Mucosa of stomach (tissue), 1 donor: Measurements from ENCODE around the gene MED16.
"Not testable (repeated sequence)": the region's sequence is repeated elsewhere in the genome, so short reads cannot be mapped to it uniquely, and the experiment has no call there.

ENCODE experiments used
- H3K27me3 ChIP-seq: one replicate; pipeline ENCODE4 v1.7.0; 2013; ENCODE audit warnings: mild to moderate bottlenecking, low read length; ENCODE audit not compliant: control insufficient read depth, insufficient read depth
- H3K36me3 ChIP-seq: one replicate; pipeline ENCODE4 v1.7.0; 2013; ENCODE audit warnings: low read length; ENCODE audit not compliant: control insufficient read depth, insufficient read depth
- H3K4me1 ChIP-seq: one replicate; pipeline ENCODE4 v1.7.0; 2013; ENCODE audit warnings: mild to moderate bottlenecking, low read length; ENCODE audit not compliant: control insufficient read depth, insufficient read depth
- H3K4me3 ChIP-seq: one replicate; pipeline ENCODE4 v1.7.0; 2013; ENCODE audit warnings: low read length
- H3K9ac ChIP-seq: one replicate; pipeline ENCODE4 v1.7.0; 2013; ENCODE audit warnings: mild to moderate bottlenecking, low read length, moderate library complexity
- H3K9me3 ChIP-seq: one replicate; pipeline ENCODE4 v1.7.0; 2013; ENCODE audit warnings: mild to moderate bottlenecking, low read length, moderate library complexity; ENCODE audit not compliant: control insufficient read depth
- donor health status: Pancreatic carcinoma.

The MED16 gene

GRCh38 chr19:843836-844545, 49.0 kb downstream of the MED16 start:
- no peaks in the 10 kb centered on the region for H3K36me3 ChIP-seq
- no peaks in the 10 kb centered on the region for H3K9me3 ChIP-seq
- peaks cover 3% of the 10 kb centered on the region for H3K4me1 ChIP-seq
- H3K9ac ChIP-seq, result no peak overlapping the region
- H3K27me3 ChIP-seq, result peaks cover 60% of the 10 kb centered on the region
- H3K4me3 ChIP-seq, result no peak overlapping the region

GRCh38 chr19:843180-843835, 49.7 kb downstream of the MED16 start:
- peaks cover 4% of the 10 kb centered on the region for H3K4me1 ChIP-seq
- H3K4me3 ChIP-seq, result no peak overlapping the region
- H3K9ac ChIP-seq, result no peak overlapping the region
- peaks cover 55% of the 10 kb centered on the region for H3K27me3 ChIP-seq
- no peaks in the 10 kb centered on the region for H3K36me3 ChIP-seq
- no peaks in the 10 kb centered on the region for H3K9me3 ChIP-seq

GRCh38 chr19:842802-843179, 50.2 kb downstream of the MED16 start:
- not testable (repeated sequence) for H3K36me3 ChIP-seq, H3K4me1 ChIP-seq, H3K9me3 ChIP-seq, H3K9ac ChIP-seq, H3K4me3 ChIP-seq
- H3K27me3 ChIP-seq, result peaks cover 50% of the 10 kb centered on the region

GRCh38 chr19:840519-841206, 52.3 kb downstream of the MED16 start, which contains the start of gene PRTN3:
Gene PRTN3, plus strand, starts transcription at chr19:840999. Its CDS starts 10 bp downstream, at chr19:841009.
- Histone ChIP-seq H3K4me1 (peaks cover 4% of the 10 kb centered on the region), H3K27me3 (peaks cover 51% of the 10 kb centered on the region), H3K9ac (no peak within 1 kb of the TSS), H3K9me3 (no peaks in the 10 kb centered on the region), H3K4me3 (no peak within 1 kb of the TSS), H3K36me3 (no peaks in the 10 kb centered on the region)

- peaks cover 33% of the 10 kb centered on the region for H3K27me3 ChIP-seq
- peaks cover 4% of the 10 kb centered on the region for H3K4me1 ChIP-seq
- H3K36me3 ChIP-seq, result no peaks in the 10 kb centered on the region
- H3K9me3 ChIP-seq, result no peaks in the 10 kb centered on the region
- no peak overlapping the region for H3K4me3 ChIP-seq
- H3K9ac ChIP-seq, result no peak overlapping the region
Observed at GRCh38 chr19:835210-835810, 57.7 kb downstream of the MED16 start.

GRCh38 chr19:834216-834615, 58.8 kb downstream of the MED16 start:
- peaks cover 3% of the 10 kb centered on the region for H3K4me1 ChIP-seq
- H3K4me3 ChIP-seq, result no peak overlapping the region
- no peak overlapping the region for H3K9ac ChIP-seq
- H3K9me3 ChIP-seq, result no peaks in the 10 kb centered on the region
- H3K36me3 ChIP-seq, result no peaks in the 10 kb centered on the region
- H3K27me3 ChIP-seq, result peaks cover 35% of the 10 kb centered on the region

DNA sequence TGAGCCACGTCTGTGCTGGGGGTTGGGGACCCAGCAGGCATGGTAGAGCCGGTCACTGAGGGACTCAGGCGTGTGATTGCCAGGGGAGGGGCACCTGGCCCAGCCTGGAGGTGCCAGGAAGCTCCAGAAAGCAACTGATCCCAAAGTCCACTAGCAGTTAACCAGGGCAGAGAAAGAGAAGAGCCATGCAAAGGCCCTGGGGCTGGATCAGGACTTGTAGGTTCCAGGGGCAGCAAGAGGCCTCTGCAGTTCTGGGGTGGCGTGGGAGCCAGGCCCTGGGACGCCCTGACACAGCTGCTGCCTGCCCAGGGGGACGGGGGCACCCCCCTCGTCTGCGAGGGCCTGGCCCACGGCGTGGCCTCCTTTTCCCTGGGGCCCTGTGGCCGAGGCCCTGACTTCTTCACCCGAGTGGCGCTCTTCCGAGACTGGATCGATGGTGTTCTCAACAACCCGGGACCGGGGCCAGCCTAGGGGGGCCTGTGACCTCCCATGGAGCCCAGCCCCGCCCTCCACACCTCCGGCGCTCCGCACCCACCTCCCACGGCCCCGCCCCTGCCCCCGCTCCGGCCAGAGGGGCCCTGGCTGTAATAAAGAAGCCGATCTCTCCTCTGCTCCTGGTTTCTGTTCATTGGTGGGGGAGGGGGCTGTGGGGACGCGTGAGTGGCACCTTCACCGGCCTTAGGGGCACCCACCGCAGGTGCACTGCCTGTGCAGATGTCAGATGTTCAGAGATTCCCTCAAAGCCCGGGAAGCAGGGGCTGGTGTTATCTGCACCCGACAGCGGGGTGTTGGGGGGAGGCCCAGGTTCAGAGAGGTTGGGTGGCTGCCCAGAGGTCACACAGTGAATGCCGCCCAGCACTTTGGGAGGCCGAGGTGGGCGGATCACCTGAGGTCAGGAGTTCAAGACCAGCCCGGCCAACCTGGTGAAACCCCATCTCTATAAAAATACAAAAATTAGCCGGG, 61.3 kb downstream of the MED16 start:
- peaks cover 26% of the 10 kb centered on the region for H3K27me3 ChIP-seq
- peaks cover 6% of the 10 kb centered on the region for H3K4me1 ChIP-seq
- no peaks in the 10 kb centered on the region for H3K36me3 ChIP-seq
- no peak overlapping the region for H3K4me3 ChIP-seq
- H3K9me3 ChIP-seq, result no peaks in the 10 kb centered on the region
- no peak overlapping the region for H3K9ac ChIP-seq

DNA sequence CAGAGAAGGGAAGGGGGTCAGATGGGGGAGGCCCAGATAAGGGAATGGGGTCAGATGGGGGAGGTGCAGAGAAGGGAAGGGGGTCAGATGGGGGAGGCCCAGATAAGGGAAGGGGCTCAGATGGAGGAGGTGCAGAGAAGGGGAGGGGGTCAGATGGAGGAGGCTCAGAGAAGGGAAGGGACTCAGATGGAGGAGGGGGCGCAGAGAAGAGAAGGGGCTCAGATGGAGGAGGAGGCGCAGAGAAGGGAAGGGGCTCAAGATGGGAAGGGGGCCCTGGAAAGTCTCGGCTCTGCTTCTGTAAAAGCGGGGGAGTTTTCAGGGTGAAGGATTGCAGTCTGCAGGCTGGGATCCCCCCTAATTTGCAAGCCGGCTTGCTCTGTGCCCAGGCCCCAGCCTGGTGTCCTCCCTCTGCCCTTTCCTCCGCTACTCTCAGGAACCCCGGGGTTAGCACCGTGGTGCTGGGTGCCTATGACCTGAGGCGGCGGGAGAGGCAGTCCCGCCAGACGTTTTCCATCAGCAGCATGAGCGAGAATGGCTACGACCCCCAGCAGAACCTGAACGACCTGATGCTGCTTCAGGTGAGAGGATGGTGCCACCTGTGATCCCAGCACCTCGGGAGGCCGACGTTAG, 63.7 kb downstream of the MED16 start:
- H3K9ac ChIP-seq, result no peak overlapping the region
- H3K36me3 ChIP-seq, result no peaks in the 10 kb centered on the region
- peaks cover 6% of the 10 kb centered on the region for H3K4me1 ChIP-seq
- H3K4me3 ChIP-seq, result no peak overlapping the region
- H3K27me3 ChIP-seq, result peaks cover 14% of the 10 kb centered on the region
- H3K9me3 ChIP-seq, result no peaks in the 10 kb centered on the region

DNA sequence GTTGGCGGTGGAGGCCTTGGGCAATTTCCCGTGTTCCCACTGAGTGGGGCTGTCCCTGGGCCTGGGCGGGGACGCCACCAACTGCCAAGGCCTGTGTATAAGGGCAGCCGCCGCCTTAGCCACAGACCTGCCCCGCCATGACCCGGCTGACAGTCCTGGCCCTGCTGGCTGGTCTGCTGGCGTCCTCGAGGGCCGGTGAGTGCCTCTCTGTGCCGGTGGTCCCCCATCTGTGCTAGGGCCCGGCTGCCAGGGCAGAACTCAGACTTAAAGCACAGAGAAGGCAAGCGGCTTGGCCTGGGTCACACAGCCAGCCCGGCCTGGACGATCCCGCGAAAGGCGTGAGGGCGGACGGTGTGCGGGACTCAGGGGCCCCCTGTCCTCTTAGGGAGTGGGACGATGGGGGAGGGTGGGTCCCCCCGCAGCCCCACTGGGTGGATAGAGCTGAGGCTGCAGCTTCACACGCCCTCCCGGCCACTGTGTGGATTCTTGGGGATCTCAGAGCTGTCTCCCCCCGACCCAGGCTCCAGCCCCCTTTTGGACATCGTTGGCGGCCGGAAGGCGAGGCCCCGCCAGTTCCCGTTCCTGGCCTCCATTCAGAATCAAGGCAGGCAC, 65.2 kb downstream of the MED16 start, which contains the start of gene AZU1:
Gene AZU1, plus strand, starts transcription at position 128 of the 612 bp plus-strand sequence. Its CDS starts 10 bp downstream, at position 138.
- no peaks in the 10 kb centered on the region for H3K9me3 ChIP-seq
- no peak within 1 kb of the TSS for H3K9ac ChIP-seq
- peaks cover 6% of the 10 kb centered on the region for H3K4me1 ChIP-seq
- peaks cover 22% of the 10 kb centered on the region for H3K27me3 ChIP-seq
- H3K36me3 ChIP-seq, result no peaks in the 10 kb centered on the region
- no peak within 1 kb of the TSS for H3K4me3 ChIP-seq

GRCh38 chr19:827314-827709, 65.7 kb downstream of the MED16 start:
- peaks cover 6% of the 10 kb centered on the region for H3K4me1 ChIP-seq
- no peaks in the 10 kb centered on the region for H3K36me3 ChIP-seq
- peaks cover 27% of the 10 kb centered on the region for H3K27me3 ChIP-seq
- H3K9me3 ChIP-seq, result no peaks in the 10 kb centered on the region
- H3K4me3 ChIP-seq, result no peak overlapping the region
- H3K9ac ChIP-seq, result no peak overlapping the region
